ENCODE results near the gene DCDC2C. TPM values are rescaled to one million over a fixed set of nuclear protein-coding genes. Genes with fewer than 3 reads are reported as not detected.

Gene DCDC2C
- total RNA-seq, 2 experiments from 2014 or later, result not detected

DNA sequence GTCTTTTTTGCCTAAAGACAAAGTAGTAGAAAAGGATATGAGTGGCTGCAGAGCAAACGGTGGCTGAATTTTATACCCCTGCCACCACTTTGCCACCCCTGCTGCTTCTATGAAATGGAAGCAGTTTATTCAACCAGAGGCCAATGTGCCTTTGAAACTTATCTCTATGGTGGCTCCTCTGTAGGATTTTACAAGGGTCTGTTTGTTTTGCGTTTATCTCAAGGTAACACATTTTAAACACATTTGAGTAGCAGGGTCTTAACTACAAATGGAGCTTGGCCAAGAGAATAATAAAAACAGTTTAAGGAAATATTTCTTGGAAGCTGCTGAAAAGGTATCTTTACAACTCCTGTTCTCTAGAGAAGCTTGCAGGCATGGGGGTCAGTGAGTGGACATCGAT, 39.3 kb upstream of the DCDC2C start:
- no peak overlapping the region for H3K27ac Mint-ChIP-seq
- DNase-seq, result no peak
- H3K27me3 Mint-ChIP-seq, result peaks cover 7% of the 10 kb centered on the region
- CTCF ChIA-PET, result no interaction called here
- H3K4me1 Mint-ChIP-seq (ENCODE audit: low read depth), result peaks cover 18% of the 10 kb centered on the region
- POLR2A ChIA-PET, result no interaction called here
- H3K4me3 Mint-ChIP-seq, result no peak overlapping the region
- intact Hi-C loops (cut with micrococcal nuclease), result no loop called here
- H3K36me3 Mint-ChIP-seq, result peaks cover 2% of the 10 kb centered on the region
- H3K9me3 Mint-ChIP-seq, result peaks cover 8% of the 10 kb centered on the region

- intact Hi-C loops (cut with micrococcal nuclease), result no loop called here
- H3K27me3 Mint-ChIP-seq, result peaks cover 9% of the 10 kb centered on the region
- no peak for DNase-seq
- H3K9me3 Mint-ChIP-seq, result peaks cover 8% of the 10 kb centered on the region
- peaks cover 2% of the 10 kb centered on the region for H3K36me3 Mint-ChIP-seq
- peaks cover 14% of the 10 kb centered on the region for H3K4me1 Mint-ChIP-seq (ENCODE audit: low read depth)
- no peak overlapping the region for H3K4me3 Mint-ChIP-seq
- CTCF ChIA-PET, result no interaction called here
- H3K27ac Mint-ChIP-seq, result no peak overlapping the region
- POLR2A ChIA-PET, result no interaction called here
These were observed 38.5 kb upstream of the DCDC2C start for GRCh38 chr2:3664925-3665324.

DNA sequence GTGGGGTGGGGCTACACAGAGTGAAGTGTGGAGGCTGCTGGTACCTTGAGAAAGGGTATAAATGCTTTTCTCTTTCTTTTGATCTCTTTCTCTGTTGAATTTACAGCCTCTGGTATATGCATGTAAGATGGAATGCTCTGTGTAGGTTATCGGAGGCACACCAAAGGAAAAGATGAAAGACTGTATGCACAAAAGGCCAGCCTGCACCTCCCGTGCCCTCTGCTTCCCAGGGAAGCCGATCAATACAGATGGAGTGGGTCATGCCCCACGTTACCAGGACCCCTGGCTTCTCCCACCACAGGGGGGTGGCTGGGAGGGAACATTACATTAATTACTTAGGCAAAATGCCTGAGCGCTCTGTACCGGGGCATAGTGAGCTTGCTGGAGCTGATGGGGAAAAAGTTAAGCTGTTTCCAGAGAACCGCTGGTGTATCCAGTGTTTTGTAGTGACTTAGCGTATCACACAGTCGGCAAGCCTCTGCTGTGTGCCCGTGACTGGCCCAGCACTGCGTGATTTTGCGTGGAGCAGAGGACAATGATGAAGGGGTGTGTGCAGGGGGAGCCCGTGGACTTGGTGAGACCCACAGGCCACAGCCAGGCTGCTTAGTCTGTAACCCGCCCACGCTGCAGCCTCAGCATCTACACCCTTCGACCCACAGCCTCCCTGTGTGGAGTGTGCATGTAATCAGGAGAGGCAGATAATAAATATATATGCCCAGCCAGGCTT, 37.3 kb upstream of the DCDC2C start:
- Mint-ChIP-seq H3K27me3 (peaks cover 7% of the 10 kb centered on the region), H3K9me3 (no peaks in the 10 kb centered on the region), H3K4me1 (ENCODE audit: low read depth) (peaks cover 4% of the 10 kb centered on the region), H3K27ac (no peak overlapping the region), H3K36me3 (no peaks in the 10 kb centered on the region), H3K4me3 (no peak overlapping the region)
- intact Hi-C loops (cut with micrococcal nuclease), result no loop called here
- POLR2A ChIA-PET, result no interaction called here
- CTCF ChIA-PET, result no interaction called here
- no peak for DNase-seq

- no peaks in the 10 kb centered on the region for H3K9me3 Mint-ChIP-seq
- H3K27ac Mint-ChIP-seq, result no peak overlapping the region
- ChIA-PET POLR2A (no interaction called here), CTCF (no interaction called here)
- DNase-seq, result no peak
- H3K27me3 Mint-ChIP-seq, result peaks cover 7% of the 10 kb centered on the region
- intact Hi-C loops (cut with micrococcal nuclease), result no loop called here
- no peaks in the 10 kb centered on the region for H3K4me1 Mint-ChIP-seq (ENCODE audit: low read depth)
- H3K36me3 Mint-ChIP-seq, result no peaks in the 10 kb centered on the region
- no peak overlapping the region for H3K4me3 Mint-ChIP-seq
These were observed 36.8 kb upstream of the DCDC2C start for GRCh38 chr2:3666613-3666975.

- H3K4me3 Mint-ChIP-seq, result no peak overlapping the region
- no peaks in the 10 kb centered on the region for H3K36me3 Mint-ChIP-seq
- peaks cover 7% of the 10 kb centered on the region for H3K27me3 Mint-ChIP-seq
- CTCF ChIA-PET, result no interaction called here
- no peaks in the 10 kb centered on the region for H3K4me1 Mint-ChIP-seq (ENCODE audit: low read depth)
- POLR2A ChIA-PET, result no interaction called here
- no peaks in the 10 kb centered on the region for H3K9me3 Mint-ChIP-seq
- DNase-seq, result no peak
- intact Hi-C loops (cut with micrococcal nuclease), result no loop called here
- no peak overlapping the region for H3K27ac Mint-ChIP-seq
These were observed 36.2 kb upstream of the DCDC2C start for GRCh38 chr2:3667151-3667631.

DNA sequence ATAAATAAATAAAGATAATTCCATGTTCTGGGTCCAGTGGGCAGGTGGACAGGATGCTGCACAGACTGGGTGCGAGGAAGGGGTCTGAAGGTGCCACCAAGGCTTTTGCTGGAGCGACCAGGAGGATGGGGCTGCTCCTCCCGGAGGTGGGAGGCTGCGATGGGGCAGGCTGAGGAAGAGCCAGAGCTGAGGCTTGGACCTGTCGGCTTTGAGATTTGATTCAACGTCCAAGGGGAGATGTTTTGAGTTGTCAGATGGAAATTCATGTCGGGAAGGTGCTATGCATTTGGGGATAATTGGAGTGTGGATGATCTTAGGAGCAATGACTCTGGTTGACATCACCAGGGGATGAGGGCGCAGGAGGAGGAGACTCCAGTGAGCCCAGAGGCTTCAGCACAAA, 33.7 kb upstream of the DCDC2C start:
- no peaks in the 10 kb centered on the region for H3K9me3 Mint-ChIP-seq
- intact Hi-C loops (cut with micrococcal nuclease), result no loop called here
- POLR2A ChIA-PET, result no interaction called here
- H3K4me1 Mint-ChIP-seq (ENCODE audit: low read depth), result no peaks in the 10 kb centered on the region
- no peaks in the 10 kb centered on the region for H3K36me3 Mint-ChIP-seq
- H3K27ac Mint-ChIP-seq, result no peak overlapping the region
- H3K4me3 Mint-ChIP-seq, result no peak overlapping the region
- H3K27me3 Mint-ChIP-seq, result peaks cover 7% of the 10 kb centered on the region
- no peak for DNase-seq
- CTCF ChIA-PET, result no interaction called here

DNA sequence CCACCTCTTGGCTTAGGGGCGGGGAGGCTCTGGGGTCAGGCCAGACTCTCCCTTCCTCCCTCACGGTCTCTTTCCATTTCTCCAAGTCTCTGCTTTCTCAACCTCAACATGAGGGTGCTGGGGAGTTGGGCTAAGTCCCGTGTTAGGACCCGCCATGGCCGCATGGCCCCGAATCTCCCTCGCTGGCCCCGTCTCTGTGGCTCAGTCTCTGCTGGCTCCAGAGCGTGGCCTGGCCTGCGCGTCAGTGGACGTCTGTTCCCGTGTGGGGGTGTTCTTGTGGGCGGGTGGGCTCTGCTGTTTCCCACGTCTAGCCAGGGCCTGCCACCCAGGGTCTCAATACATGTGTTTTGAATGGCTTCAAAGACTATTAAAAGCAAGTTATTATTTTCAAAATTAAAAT, 33.0 kb upstream of the DCDC2C start:
- CTCF ChIA-PET, result no interaction called here
- no peaks in the 10 kb centered on the region for H3K9me3 Mint-ChIP-seq
- no peaks in the 10 kb centered on the region for H3K4me1 Mint-ChIP-seq (ENCODE audit: low read depth)
- POLR2A ChIA-PET, result no interaction called here
- H3K27me3 Mint-ChIP-seq, result peaks cover 7% of the 10 kb centered on the region
- intact Hi-C loops (cut with micrococcal nuclease), result no loop called here
- DNase-seq, result no peak
- H3K36me3 Mint-ChIP-seq, result no peaks in the 10 kb centered on the region
- H3K27ac Mint-ChIP-seq, result no peak overlapping the region
- no peak overlapping the region for H3K4me3 Mint-ChIP-seq

- H3K36me3 Mint-ChIP-seq, result no peaks in the 10 kb centered on the region
- peaks cover 7% of the 10 kb centered on the region for H3K27me3 Mint-ChIP-seq
- intact Hi-C loops (cut with micrococcal nuclease), result no loop called here
- ChIA-PET POLR2A (no interaction called here), CTCF (no interaction called here)
- no peak for DNase-seq
- H3K4me1 Mint-ChIP-seq (ENCODE audit: low read depth), result no peaks in the 10 kb centered on the region
- H3K27ac Mint-ChIP-seq, result no peak overlapping the region
- no peak overlapping the region for H3K4me3 Mint-ChIP-seq
- no peaks in the 10 kb centered on the region for H3K9me3 Mint-ChIP-seq
These were observed 32.4 kb upstream of the DCDC2C start for GRCh38 chr2:3670941-3671340.

GRCh38 chr2:3672861-3673678, 30.3 kb upstream of the DCDC2C start:
- H3K4me3 Mint-ChIP-seq, result no peak overlapping the region
- no peaks in the 10 kb centered on the region for H3K36me3 Mint-ChIP-seq
- CTCF ChIA-PET, result no interaction called here
- no peaks in the 10 kb centered on the region for H3K4me1 Mint-ChIP-seq (ENCODE audit: low read depth)
- no peak for DNase-seq
- no peaks in the 10 kb centered on the region for H3K9me3 Mint-ChIP-seq
- intact Hi-C loops (cut with micrococcal nuclease), result no loop called here
- POLR2A ChIA-PET, result no interaction called here
- H3K27ac Mint-ChIP-seq, result no peak overlapping the region
- peaks cover 5% of the 10 kb centered on the region for H3K27me3 Mint-ChIP-seq

DNA sequence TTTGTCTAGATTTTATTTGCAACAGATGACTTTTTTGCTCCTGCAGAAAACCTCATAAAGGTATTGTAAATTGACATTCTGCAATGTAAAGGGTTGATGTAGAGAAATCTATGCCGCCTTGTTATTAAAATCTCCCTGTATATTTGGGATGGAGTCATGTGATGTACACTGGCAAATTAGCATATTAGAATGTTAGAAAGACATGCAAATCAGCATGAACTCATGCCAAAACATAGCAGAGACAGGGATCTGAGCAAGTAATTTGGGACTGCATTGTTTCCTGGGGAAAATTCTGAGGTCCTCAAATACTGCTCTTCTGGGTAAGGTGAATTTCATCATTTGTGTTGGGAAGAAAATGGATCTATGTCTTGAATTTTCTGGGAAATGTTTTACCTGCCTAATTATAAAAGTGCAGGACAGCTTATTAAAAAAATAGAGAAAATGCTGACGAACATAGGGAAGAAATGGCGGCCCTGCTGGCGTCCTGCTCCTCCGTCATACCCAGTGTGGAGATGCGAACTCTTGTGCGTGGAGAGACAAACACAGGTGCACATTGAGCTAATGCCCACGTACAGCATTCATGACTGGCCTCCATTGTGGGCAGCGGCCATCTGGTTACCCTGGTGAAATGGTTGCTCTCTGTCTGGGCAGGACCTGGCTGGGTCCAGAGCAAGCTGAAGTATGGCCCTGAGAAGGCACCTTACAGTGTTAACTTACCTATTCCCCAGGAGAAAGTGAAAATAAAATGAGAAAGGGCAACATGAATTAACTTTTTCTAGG, 29.1 kb upstream of the DCDC2C start:
- intact Hi-C loops (cut with micrococcal nuclease), result no loop called here
- H3K27ac Mint-ChIP-seq, result no peak overlapping the region
- ChIA-PET POLR2A (no interaction called here), CTCF (no interaction called here)
- no peaks in the 10 kb centered on the region for H3K4me1 Mint-ChIP-seq (ENCODE audit: low read depth)
- H3K9me3 Mint-ChIP-seq, result no peaks in the 10 kb centered on the region
- DNase-seq, result no peak
- H3K4me3 Mint-ChIP-seq, result no peak overlapping the region
- H3K36me3 Mint-ChIP-seq, result no peaks in the 10 kb centered on the region
- H3K27me3 Mint-ChIP-seq, result peaks cover 3% of the 10 kb centered on the region

- intact Hi-C loops (cut with micrococcal nuclease), result no loop called here
These were observed 27.7 kb upstream of the DCDC2C start for GRCh38 chr2:3675687-3676086.

DNA sequence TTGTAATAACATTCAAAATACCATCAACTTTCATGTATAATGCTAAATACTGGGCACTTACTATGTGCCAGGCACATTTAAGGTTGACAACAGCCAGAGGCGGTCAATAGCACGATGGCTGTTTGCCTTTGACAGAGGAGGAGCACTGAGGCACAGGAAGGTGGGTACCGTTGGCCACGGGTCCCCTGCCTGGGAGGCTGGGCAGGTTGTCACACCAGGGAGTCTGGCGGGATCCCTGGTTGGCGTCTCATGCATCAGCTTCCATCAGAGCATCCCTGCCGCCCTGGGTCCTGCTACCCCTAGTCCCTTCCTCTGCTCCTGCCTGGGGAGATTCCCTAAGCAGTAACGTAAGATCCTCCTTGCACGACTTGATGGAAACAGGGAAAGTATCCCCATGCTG, 25.9 kb upstream of the DCDC2C start:
- no peak for DNase-seq
- ChIA-PET CTCF (no interaction called here), POLR2A (no interaction called here)
- Mint-ChIP-seq H3K27me3 (peaks cover 1% of the 10 kb centered on the region), H3K36me3 (no peaks in the 10 kb centered on the region), H3K4me1 (ENCODE audit: low read depth) (no peaks in the 10 kb centered on the region), H3K4me3 (no peak overlapping the region), H3K27ac (no peak overlapping the region), H3K9me3 (no peaks in the 10 kb centered on the region)
- intact Hi-C loops (cut with micrococcal nuclease), result no loop called here

More at GRCh38 chr2:3675687-3676086, 27.7 kb upstream of the DCDC2C start:
- Mint-ChIP-seq H3K36me3 (no peaks in the 10 kb centered on the region), H3K9me3 (no peaks in the 10 kb centered on the region), H3K4me3 (no peak overlapping the region), H3K4me1 (ENCODE audit: low read depth) (no peaks in the 10 kb centered on the region), H3K27me3 (peaks cover 1% of the 10 kb centered on the region), H3K27ac (no peak overlapping the region)
- POLR2A ChIA-PET, result no interaction called here
- no peak for DNase-seq
- CTCF ChIA-PET, result no interaction called here
